ENCODE measurements around the gene DLG4. TPM values are rescaled to one million over a fixed set of nuclear protein-coding genes. Genes with fewer than 3 reads are reported as not detected.

DLG4 gene
- total RNA-seq, 4 donors from 2014 or later: 6.8 to 21.5 (median 12.4) TPM

GRCh38 chr17:7241090-7241733 lies 21.6 kb upstream of the DLG4 start:
- Histone ChIP-seq H3K9me3 (no peaks in the 10 kb centered on the region), H3K27me3 (no peaks in the 10 kb centered on the region), H3K36me3 (peaks cover 16 to 20% of the 10 kb centered on the region in 2 donors), H3K4me3 (replicated peaks in 1 of 3) (peak overlapping the region; percentile 28 to 86 (median 78)), H3K27ac (peak overlapping the region; percentile 85 to 99 (median 95)), H3K4me1 (peaks cover 17 to 30% of the 10 kb centered on the region in 2 donors)
- TF ChIP-seq POLR2A (IDR thresholded peaks at IDR 0.05): no peak
- no peak for TF ChIP-seq CTCF (IDR thresholded peaks at IDR 0.05)
- no peak for DNase-seq
- 27 to 35% methylated on average over 9 of the region's 9 CpGs for WGBS, 2 donors
- intact Hi-C loops (cut with DNase I): no loop called here

GRCh38 chr17:7240375-7240774 lies 20.7 kb upstream of the DLG4 start:
- no peak overlapping the region for H3K4me3 ChIP-seq (replicated peaks in 1 of 3)
- DNase-seq: no peak
- WGBS, 2 donors: 77 to 80% methylated on average over 4 of the region's 4 CpGs
- H3K4me1 ChIP-seq: peaks cover 17 to 30% of the 10 kb centered on the region in 2 donors
- no peaks in the 10 kb centered on the region for H3K27me3 ChIP-seq
- H3K27ac ChIP-seq: peak overlapping the region in 2 of 3 donors; percentile 16 to 95
- H3K9me3 ChIP-seq: no peaks in the 10 kb centered on the region
- H3K36me3 ChIP-seq: peaks cover 13 to 25% of the 10 kb centered on the region in 2 donors
- intact Hi-C loops (cut with DNase I): no loop called here
- TF ChIP-seq POLR2A (IDR thresholded peaks at IDR 0.05): no peak
- no peak for TF ChIP-seq CTCF (IDR thresholded peaks at IDR 0.05)

- H3K27ac ChIP-seq: peak within 1 kb of the TSS; percentile 73 to 96 (median 74)
- H3K27me3 ChIP-seq: no peaks in the 10 kb centered on the region
- intact Hi-C loops (cut with DNase I): no loop called here
- 0% methylated on average over 54 to 59 of the region's 72 CpGs for WGBS, 2 donors
- DNase-seq: peak; percentile 99 to 100
- peak within 1 kb of the TSS; percentile 92 to 100 (median 99) for H3K4me3 ChIP-seq (replicated peaks in 1 of 3)
- peaks cover 20 to 39% of the 10 kb centered on the region in 2 donors for H3K4me1 ChIP-seq
- H3K36me3 ChIP-seq: peaks cover 7 to 19% of the 10 kb centered on the region in 2 donors
- TF ChIP-seq CTCF (IDR thresholded peaks at IDR 0.05): peak in 2 of 6 experiments; percentile 8 to 26
- TF ChIP-seq POLR2A (IDR thresholded peaks at IDR 0.05): peak; percentile 34 to 76
- no peaks in the 10 kb centered on the region for H3K9me3 ChIP-seq
These were observed 19.7 kb upstream of the DLG4 start, which contains the start of gene PHF23 for GRCh38 chr17:7239091-7240027. Gene PHF23, minus strand, starts transcription at chr17:7239457. Its CDS starts 178 bp downstream, at chr17:7239279.

GRCh38 chr17:7238420-7239090 lies 18.9 kb upstream of the DLG4 start:
- DNase-seq: peak; percentile 25 to 46
- TF ChIP-seq POLR2A (IDR thresholded peaks at IDR 0.05) (no peak), CTCF (IDR thresholded peaks at IDR 0.05) (no peak)
- Histone ChIP-seq H3K4me3 (replicated peaks in 1 of 3) (peak overlapping the region; percentile 92 to 100 (median 99)), H3K36me3 (peaks cover 7 to 17% of the 10 kb centered on the region in 2 donors), H3K27ac (peak overlapping the region; percentile 73 to 96 (median 74)), H3K4me1 (peaks cover 24 to 38% of the 10 kb centered on the region in 2 donors), H3K27me3 (no peaks in the 10 kb centered on the region), H3K9me3 (no peaks in the 10 kb centered on the region)
- WGBS, 2 donors: 1% methylated on average over 35 to 37 of the region's 39 CpGs
- intact Hi-C loops (cut with DNase I): no loop called here

Data from thyroid gland (tissue), 4 donors.